Skeletal muscle cell (primary cell): Measurements from ENCODE around the gene PPM1H.
A peak's percentile ranks its signal among the peaks of the same experiment; 100 is the strongest.
"Not testable (repeated sequence)": the region's sequence is repeated elsewhere in the genome, so short reads cannot be mapped to it uniquely, and the experiment has no call there.

Source experiments
- DNase-seq: peaks from one replicate; pipeline ENCODE4 v3.0.0-alpha.2; 2010; ENCODE audit warnings: low read depth
- H3K4me3 ChIP-seq: 2 replicates; pipeline ENCODE4 v1.5.1; 2011; ENCODE audit warnings: low read depth, mild to moderate bottlenecking, control low read depth, low read length, moderate library complexity

Gene PPM1H

DNA sequence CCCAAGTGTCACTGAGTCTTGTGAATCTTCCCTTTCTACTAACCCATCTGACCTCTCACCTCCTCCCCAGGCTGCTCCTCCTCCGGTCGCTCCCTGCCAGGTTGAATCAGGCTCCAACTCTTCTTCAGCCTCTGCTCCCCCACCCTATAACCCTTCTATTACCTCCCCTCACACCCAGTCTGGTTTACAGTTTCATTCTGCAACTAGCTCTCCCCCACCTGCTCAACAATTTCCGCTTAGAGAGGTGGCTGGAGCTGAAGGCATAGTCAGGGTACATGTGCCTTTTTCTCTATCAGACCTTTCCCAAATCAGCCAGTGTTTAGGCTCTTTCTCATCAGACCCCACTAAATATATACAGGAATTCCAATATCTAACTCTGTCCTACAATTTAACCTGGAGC lies 174.6 kb downstream of the PPM1H start:
- H3K4me3 ChIP-seq, DNase-seq: not testable (repeated sequence)

GRCh38 chr12:62758216-62758615 lies 176.7 kb downstream of the PPM1H start:
- DNase-seq: peak; percentile 56

GRCh38 chr12:62757048-62757447 lies 177.9 kb downstream of the PPM1H start:
- DNase-seq: no peak
- H3K4me3 ChIP-seq: no peak overlapping the region

More at GRCh38 chr12:62758216-62758615, 176.7 kb downstream of the PPM1H start:
- H3K4me3 ChIP-seq: no peak overlapping the region

DNA sequence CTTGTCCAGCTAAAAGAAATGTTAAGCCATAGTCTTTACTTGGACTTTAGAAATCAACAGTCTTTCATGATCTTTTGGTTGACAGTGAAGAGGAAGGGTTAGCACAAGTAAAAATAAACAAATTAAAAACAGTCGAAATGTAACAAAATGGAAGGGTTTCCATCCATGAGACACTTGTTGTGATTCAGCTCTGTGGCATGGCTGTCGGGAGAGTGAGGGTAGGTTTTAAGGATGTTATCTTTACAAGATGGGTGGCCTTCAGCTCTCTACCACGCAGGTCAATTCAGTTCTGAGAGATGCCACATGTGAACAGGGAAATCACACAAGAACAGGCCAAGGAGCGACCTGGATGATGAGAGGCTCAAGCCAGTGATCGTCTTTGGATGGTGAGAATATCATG lies 180.2 kb downstream of the PPM1H start:
- DNase-seq: no peak
- no peak overlapping the region for H3K4me3 ChIP-seq

DNA sequence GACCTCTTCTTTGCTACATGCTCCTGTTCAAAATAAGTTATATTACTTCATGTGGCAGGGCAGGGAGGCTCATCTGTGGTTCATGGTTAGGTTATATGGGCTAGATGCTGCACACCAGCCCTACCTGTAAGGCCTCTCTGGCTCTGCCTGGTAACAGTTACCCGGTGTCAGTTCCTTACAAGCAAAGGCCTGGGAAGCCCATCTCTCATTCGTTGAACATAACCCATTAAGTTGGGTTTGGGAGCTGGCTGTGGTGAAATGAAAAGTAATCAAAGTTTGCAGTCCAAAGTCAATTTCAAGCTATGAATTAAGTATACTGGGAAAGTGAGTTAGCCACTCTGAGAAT lies 183.2 kb downstream of the PPM1H start:
- no peak overlapping the region for H3K4me3 ChIP-seq
- no peak for DNase-seq

- H3K4me3 ChIP-seq: no peak overlapping the region
- no peak for DNase-seq
Observed at GRCh38 chr12:62750941-62751809, 183.8 kb downstream of the PPM1H start.

GRCh38 chr12:62749586-62749985 lies 185.4 kb downstream of the PPM1H start:
- no peak overlapping the region for H3K4me3 ChIP-seq
- DNase-seq: no peak

- H3K4me3 ChIP-seq: no peak overlapping the region
- DNase-seq: no peak
Observed at GRCh38 chr12:62748941-62749468, 185.9 kb downstream of the PPM1H start.

- DNase-seq: peak; percentile 39
- H3K4me3 ChIP-seq: no peak overlapping the region
Observed at GRCh38 chr12:62744551-62744950, 190.4 kb downstream of the PPM1H start.

- no peak for DNase-seq
- H3K4me3 ChIP-seq: no peak overlapping the region
Observed at GRCh38 chr12:62739266-62740015, 195.5 kb downstream of the PPM1H start.

DNA sequence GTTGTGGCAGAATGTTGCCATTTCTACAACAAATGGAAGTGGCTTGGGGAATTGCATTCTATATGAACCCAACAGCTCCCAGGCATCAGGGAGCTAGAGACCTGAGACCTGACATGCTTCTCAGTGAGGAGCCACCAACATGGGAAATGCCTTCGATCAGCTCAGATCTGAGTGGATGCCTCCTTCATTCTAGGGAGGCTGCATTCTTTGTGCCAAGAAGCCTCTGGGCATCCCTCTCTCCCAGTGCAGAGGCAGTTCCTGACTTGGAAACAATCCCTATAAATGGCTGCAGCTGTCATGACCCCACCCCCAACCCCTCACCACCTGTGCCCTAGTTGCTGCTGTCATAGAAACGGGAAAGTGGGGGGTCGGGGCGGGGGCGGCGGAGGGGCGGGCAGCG lies 196.3 kb downstream of the PPM1H start:
- no peak overlapping the region for H3K4me3 ChIP-seq
- DNase-seq: no peak

- H3K4me3 ChIP-seq: no peak overlapping the region
- no peak for DNase-seq
Observed at GRCh38 chr12:62738105-62738504, 196.8 kb downstream of the PPM1H start.

DNA sequence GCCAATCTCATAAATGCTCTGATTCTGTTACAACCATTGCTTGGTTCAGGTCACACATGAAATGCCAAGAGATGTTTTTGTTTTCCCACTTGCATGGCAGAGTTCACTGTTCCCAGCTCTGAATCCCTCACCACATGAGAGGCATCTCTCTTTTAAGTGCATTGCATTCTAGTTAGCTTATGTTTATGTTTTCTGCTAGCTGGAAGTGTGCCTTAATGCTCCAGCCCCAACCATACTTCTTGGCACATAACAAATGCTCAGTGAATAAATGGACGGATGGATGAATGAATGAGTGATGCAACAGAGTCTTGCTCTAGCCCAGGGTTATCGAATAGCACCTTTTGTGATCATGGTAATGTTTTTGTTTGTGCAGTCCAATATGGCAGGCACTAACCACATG lies 197.3 kb downstream of the PPM1H start:
- no peak overlapping the region for H3K4me3 ChIP-seq
- no peak for DNase-seq

DNA sequence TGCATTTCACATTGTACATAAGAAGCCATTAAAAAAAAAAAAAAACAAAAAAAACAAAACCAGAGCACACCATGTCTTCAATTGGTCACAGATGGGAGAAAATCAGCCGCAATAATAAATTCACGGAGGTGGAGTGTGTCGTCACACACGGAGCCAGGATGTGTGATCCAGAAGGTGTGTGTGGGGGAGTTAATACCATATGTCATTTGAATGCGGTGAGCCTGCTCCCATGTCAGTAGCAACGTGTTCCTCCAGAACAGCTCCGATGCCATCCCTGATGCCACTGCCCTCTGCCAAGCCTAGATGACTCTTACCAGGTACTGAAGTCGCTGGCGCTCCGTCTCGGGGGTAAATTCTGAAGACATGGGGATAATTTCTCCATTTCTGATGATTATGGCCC lies 197.8 kb downstream of the PPM1H start:
- DNase-seq: no peak
- H3K4me3 ChIP-seq: no peak overlapping the region

GRCh38 chr12:62736596-62736995 lies 198.4 kb downstream of the PPM1H start:
- H3K4me3 ChIP-seq: no peak overlapping the region
- no peak for DNase-seq

DNA sequence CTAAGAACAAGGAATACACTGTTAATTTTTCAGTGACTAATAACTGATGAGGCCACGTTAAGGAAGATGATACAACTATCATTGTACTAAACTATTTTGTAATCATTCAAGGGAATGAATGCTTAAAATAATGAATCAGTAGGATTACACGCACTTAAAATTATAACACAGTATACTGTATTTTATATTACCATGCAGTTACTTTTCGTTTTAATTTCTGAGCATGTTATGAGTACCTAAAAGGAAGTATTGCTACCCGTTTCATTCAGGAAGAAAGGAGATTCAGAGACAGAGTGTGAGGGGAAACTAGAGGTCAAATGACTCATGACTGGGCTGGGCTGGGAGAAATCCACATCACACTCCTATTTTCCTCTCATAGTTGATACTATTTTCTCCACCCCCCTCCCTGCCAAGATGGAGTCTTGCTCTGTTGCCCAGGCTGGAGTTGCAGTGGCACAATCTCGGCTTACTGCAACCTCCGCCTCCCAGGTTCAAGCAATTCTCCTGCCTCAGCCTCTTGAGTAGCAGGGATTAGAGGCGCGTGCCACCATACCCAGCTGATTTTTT lies 202.0 kb downstream of the PPM1H start:
- DNase-seq: no peak
- no peak overlapping the region for H3K4me3 ChIP-seq

- DNase-seq: no peak
- H3K4me3 ChIP-seq: no peak overlapping the region
Observed at GRCh38 chr12:62731055-62731820, 203.7 kb downstream of the PPM1H start.

- no peak for DNase-seq
- no peak overlapping the region for H3K4me3 ChIP-seq
Observed at GRCh38 chr12:62730649-62731048, 204.3 kb downstream of the PPM1H start.
